GM12872 (cell line): ENCODE measurements around the gene PRDM2.

ENCODE experiments used
- CTCF ChIP-seq: IDR thresholded peaks from 3 replicates; pipeline ENCODE4 v1.5.1; 2011; ENCODE audit warnings: low read depth, mild to moderate bottlenecking, low read length, moderate library complexity; ENCODE audit not compliant: insufficient read depth

PRDM2 gene

GRCh38 chr1:13814131-13814530 is 114.1 kb downstream of the PRDM2 start:
- no peak for TF ChIP-seq CTCF

- TF ChIP-seq CTCF: no peak
Observed at GRCh38 chr1:13816016-13816760, 116.2 kb downstream of the PRDM2 start.

- no peak for TF ChIP-seq CTCF
Observed at GRCh38 chr1:13817906-13818305, 117.9 kb downstream of the PRDM2 start.

GRCh38 chr1:13818926-13819325 is 118.9 kb downstream of the PRDM2 start:
- TF ChIP-seq CTCF: no peak

GRCh38 chr1:13819642-13820041 is 119.7 kb downstream of the PRDM2 start:
- no peak for TF ChIP-seq CTCF

- no peak for TF ChIP-seq CTCF
Observed at GRCh38 chr1:13820055-13820454, 120.1 kb downstream of the PRDM2 start.

- no peak for TF ChIP-seq CTCF
Observed at GRCh38 chr1:13820456-13820855, 120.5 kb downstream of the PRDM2 start.
